GM19438 (cell line): Measurements from ENCODE around the gene HS2ST1.
"Not testable (repeated sequence)": the region's sequence is repeated elsewhere in the genome, so short reads cannot be mapped to it uniquely, and the experiment has no call there.

ENCODE experiments used
- ATAC-seq: cut with Tn5 transposase; IDR thresholded peaks from one replicate; pipeline ENCODE4 v1.9.1; 2021; ENCODE audit warnings: low read depth; ENCODE audit not compliant: unreplicated experiment

The HS2ST1 gene

GRCh38 chr1:87004857-87005256 lies 90.4 kb downstream of the HS2ST1 start:
- no peak for ATAC-seq

- peak; percentile 83 for ATAC-seq
Observed at GRCh38 chr1:87007323-87007722, 92.9 kb downstream of the HS2ST1 start.

- not testable (repeated sequence) for ATAC-seq
Observed at GRCh38 chr1:87013385-87013784, 99.0 kb downstream of the HS2ST1 start.

- ATAC-seq, result no peak
Observed at GRCh38 chr1:87017998-87018672, 103.7 kb downstream of the HS2ST1 start.

GRCh38 chr1:87023326-87023725 lies 108.9 kb downstream of the HS2ST1 start:
- no peak for ATAC-seq

GRCh38 chr1:87024936-87025540 lies 110.6 kb downstream of the HS2ST1 start:
- peak; percentile 69 for ATAC-seq

GRCh38 chr1:87027561-87027960 lies 113.1 kb downstream of the HS2ST1 start:
- not testable (repeated sequence) for ATAC-seq

- ATAC-seq, result no peak
Observed at GRCh38 chr1:87028576-87028975, 114.1 kb downstream of the HS2ST1 start.

GRCh38 chr1:87030740-87031690 lies 116.6 kb downstream of the HS2ST1 start:
- peak; percentile 86 for ATAC-seq

- ATAC-seq, result no peak
Observed at GRCh38 chr1:87034351-87034750, 119.9 kb downstream of the HS2ST1 start.

GRCh38 chr1:87039096-87039495 lies 124.7 kb downstream of the HS2ST1 start:
- ATAC-seq, result no peak

GRCh38 chr1:87042111-87042811 lies 127.8 kb downstream of the HS2ST1 start:
- no peak for ATAC-seq

- no peak for ATAC-seq
Observed at GRCh38 chr1:87044424-87044823, 130.0 kb downstream of the HS2ST1 start.

- no peak for ATAC-seq
Observed at GRCh38 chr1:87044840-87045239, 130.4 kb downstream of the HS2ST1 start.

GRCh38 chr1:87045761-87046304 lies 131.4 kb downstream of the HS2ST1 start:
- no peak for ATAC-seq

- no peak for ATAC-seq
Observed at GRCh38 chr1:87046951-87047350, 132.5 kb downstream of the HS2ST1 start.

GRCh38 chr1:87048237-87048636 lies 133.8 kb downstream of the HS2ST1 start:
- ATAC-seq, result no peak

GRCh38 chr1:87051965-87052364 lies 137.5 kb downstream of the HS2ST1 start:
- no peak for ATAC-seq

- ATAC-seq, result no peak
Observed at GRCh38 chr1:87052400-87052799, 138.0 kb downstream of the HS2ST1 start.

GRCh38 chr1:87052961-87053360 lies 138.5 kb downstream of the HS2ST1 start:
- no peak for ATAC-seq
